ENCODE measurements around the gene CT45A8. TPM values are rescaled to one million over a fixed set of nuclear protein-coding genes. Genes with fewer than 3 reads are reported as not detected.
A peak's percentile ranks its signal among the peaks of the same experiment; 100 is the strongest.
"Not testable (repeated sequence)": the region's sequence is repeated elsewhere in the genome, so short reads cannot be mapped to it uniquely, and the experiment has no call there.

Gene CT45A8
- total RNA-seq, result not detected
- long read RNA-seq, result 0 reads

DNA sequence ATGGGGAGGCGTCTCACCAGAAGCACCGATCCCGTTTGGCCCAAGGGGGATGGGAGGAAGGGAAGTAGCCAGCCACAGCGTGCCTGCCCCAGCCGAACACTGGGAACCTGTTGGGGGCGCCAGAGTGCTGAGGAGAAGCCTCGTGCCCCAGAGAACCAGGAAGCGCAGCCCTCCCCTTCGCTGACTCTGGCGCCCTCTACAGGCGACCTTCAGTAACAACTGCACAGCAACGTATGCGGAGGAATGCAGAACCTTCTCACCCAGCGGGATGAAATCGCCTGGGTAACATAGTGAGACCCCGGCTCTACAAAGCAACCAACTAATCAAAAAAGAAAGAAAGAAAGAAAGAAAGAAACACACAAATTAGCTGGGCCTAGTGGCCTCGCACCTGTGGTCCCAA is at the start of gene CT45A8:
Gene CT45A8, minus strand, starts transcription at position 101 of the 400 bp plus-strand sequence. CDS start 3,755 bp downstream, outside the sequence.
- intact Hi-C loops (cut with DNase I); ATAC-seq; H3K27me3 ChIP-seq; H3K27ac ChIP-seq; H3K4me1 ChIP-seq; H3K9me3 ChIP-seq; H3K36me3 ChIP-seq; H3K4me3 ChIP-seq; DNase-seq: not testable (repeated sequence)

DNA sequence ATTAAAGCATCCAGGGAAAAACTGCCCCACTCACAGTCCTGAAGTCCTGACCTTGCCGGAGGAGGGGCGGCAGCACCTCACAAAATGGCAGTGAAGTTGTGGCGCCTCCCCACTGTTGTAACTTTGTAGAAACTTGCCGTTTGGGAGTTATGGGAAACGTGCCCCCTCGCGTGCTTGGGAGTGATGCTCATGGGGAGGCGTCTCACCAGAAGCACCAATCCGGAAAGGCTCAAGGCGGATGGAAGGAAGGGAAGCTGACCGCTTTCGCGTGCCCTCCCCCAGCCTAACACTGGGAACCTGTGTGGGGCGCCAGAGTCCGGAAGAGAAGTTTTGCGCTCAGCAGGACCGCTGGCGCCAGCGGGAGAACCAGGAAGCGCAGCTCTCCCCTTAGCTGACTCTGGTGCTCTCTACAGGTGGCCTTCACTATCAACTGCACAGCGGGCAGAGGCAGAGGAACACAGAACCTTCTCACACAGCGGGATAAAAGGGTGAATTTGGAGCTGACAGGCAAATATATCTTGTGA is 39.0 kb upstream of the CT45A8 start, which contains the start of the genes CT45A10 and SAGE1:
Gene CT45A10, minus strand, starts transcription at position 151 of the 524 bp plus-strand sequence. CDS start 8,100 bp downstream, outside the sequence.
Gene SAGE1, plus strand, starts transcription at position 423 of the 524 bp plus-strand sequence. CDS start 2,527 bp downstream, outside the sequence.
- TF ChIP-seq CTCF (IDR thresholded peaks at IDR 0.05), result no peak
- H3K4me1 ChIP-seq, result no peaks in the 10 kb centered on the region
- ATAC-seq (no peak), DNase-seq (no peak)
- no peak within 1 kb of the TSS for H3K27ac ChIP-seq
- intact Hi-C loops (cut with DNase I), result no loop called here
- no peak within 1 kb of the TSS for H3K4me3 ChIP-seq
- H3K36me3 ChIP-seq, result no peaks in the 10 kb centered on the region
- no peaks in the 10 kb centered on the region for H3K27me3 ChIP-seq
- no peaks in the 10 kb centered on the region for H3K9me3 ChIP-seq

GRCh38 chrX:135892781-135893180 is 38.4 kb upstream of the CT45A8 start:
- intact Hi-C loops (cut with DNase I), result no loop called here
- no peaks in the 10 kb centered on the region for H3K27me3 ChIP-seq
- TF ChIP-seq CTCF (IDR thresholded peaks at IDR 0.05), result no peak
- no peak overlapping the region for H3K4me3 ChIP-seq
- H3K36me3 ChIP-seq, result no peaks in the 10 kb centered on the region
- H3K9me3 ChIP-seq, result no peaks in the 10 kb centered on the region
- no peak for DNase-seq
- H3K27ac ChIP-seq, result no peak overlapping the region
- ATAC-seq, result no peak
- no peaks in the 10 kb centered on the region for H3K4me1 ChIP-seq

DNA sequence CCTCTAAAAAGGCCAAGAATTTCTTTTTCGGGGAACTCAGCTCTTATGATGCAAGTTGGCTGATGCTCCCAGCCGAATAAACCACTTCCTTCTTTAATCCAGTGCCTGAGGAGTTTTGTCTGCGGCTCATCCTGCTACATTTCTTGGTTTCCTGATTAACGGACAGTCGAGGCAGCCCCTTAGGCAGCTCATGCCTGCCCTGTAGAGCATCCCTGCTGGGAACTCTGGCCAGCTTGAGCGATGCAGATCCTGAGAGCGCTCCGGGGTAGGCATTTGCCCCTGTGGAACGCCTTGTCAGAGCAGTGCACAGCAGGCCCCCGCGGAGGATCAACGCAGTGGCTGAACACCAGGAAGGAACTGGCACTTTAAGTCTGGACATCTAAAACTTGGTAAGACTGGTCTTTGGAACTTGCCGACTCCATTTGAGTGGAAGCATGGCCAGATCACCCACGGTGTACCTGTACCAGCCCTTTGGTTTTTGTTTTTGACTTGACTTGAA is 35.8 kb upstream of the CT45A8 start:
- DNase-seq (peak; percentile 16), ATAC-seq (no peak)
- no peak for TF ChIP-seq CTCF (IDR thresholded peaks at IDR 0.05)
- H3K27me3 ChIP-seq, result no peaks in the 10 kb centered on the region
- H3K4me3 ChIP-seq, result no peak overlapping the region
- H3K27ac ChIP-seq, result no peak overlapping the region
- intact Hi-C loops (cut with DNase I), result no loop called here
- no peaks in the 10 kb centered on the region for H3K4me1 ChIP-seq
- H3K36me3 ChIP-seq, result no peaks in the 10 kb centered on the region
- H3K9me3 ChIP-seq, result no peaks in the 10 kb centered on the region

GRCh38 chrX:135888976-135889375 is 34.6 kb upstream of the CT45A8 start:
- H3K27me3 ChIP-seq; H3K36me3 ChIP-seq; intact Hi-C loops (cut with DNase I); H3K4me3 ChIP-seq; H3K4me1 ChIP-seq; H3K9me3 ChIP-seq; ATAC-seq; DNase-seq; H3K27ac ChIP-seq: not testable (repeated sequence)

DNA sequence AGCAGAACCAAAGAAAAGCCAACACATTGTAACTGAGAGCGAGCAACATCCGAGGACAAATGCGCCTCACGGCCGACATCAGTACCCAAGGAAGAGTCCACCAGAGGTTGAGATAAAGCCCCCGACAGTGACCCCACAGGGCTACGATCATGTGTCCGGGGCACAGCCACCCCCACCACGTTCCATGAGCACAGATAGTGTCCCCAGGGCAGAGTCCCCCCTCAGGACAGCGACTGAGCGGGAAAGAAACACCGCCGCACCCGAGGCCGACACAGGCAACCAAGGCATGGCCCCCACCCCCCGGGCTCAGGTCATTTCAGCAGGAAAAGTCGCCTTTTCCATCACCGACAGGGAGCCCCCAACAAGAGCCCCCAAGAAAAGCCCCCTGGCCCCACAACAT is 33.9 kb upstream of the CT45A8 start:
- H3K4me3 ChIP-seq; H3K9me3 ChIP-seq; H3K4me1 ChIP-seq; H3K27me3 ChIP-seq; H3K27ac ChIP-seq; intact Hi-C loops (cut with DNase I); H3K36me3 ChIP-seq; ATAC-seq; DNase-seq: not testable (repeated sequence)

GRCh38 chrX:135882741-135883140 is 28.4 kb upstream of the CT45A8 start:
- H3K4me3 ChIP-seq, ATAC-seq: not testable (repeated sequence)

GRCh38 chrX:135871712-135872111 is 17.4 kb upstream of the CT45A8 start, which contains the start of gene CT45A9:
TSS of gene CT45A9 (minus strand) at chrX:135871812. CDS start at chrX:135868061, 3,751 bp downstream.
- H3K4me1 ChIP-seq; H3K27ac ChIP-seq; intact Hi-C loops (cut with DNase I); ATAC-seq; DNase-seq; H3K4me3 ChIP-seq; H3K36me3 ChIP-seq; H3K9me3 ChIP-seq; H3K27me3 ChIP-seq: not testable (repeated sequence)

More at GRCh38 chrX:135882741-135883140, 28.4 kb upstream of the CT45A8 start:
- H3K36me3 ChIP-seq; intact Hi-C loops (cut with DNase I); H3K4me1 ChIP-seq; H3K9me3 ChIP-seq; H3K27me3 ChIP-seq; DNase-seq; H3K27ac ChIP-seq: not testable (repeated sequence)

GRCh38 chrX:135837180-135837579 is 17.2 kb downstream of the CT45A8 start, which contains the start of gene CT45A7:
TSS of gene CT45A7 (minus strand) at chrX:135837280. CDS start at chrX:135833533, 3,747 bp downstream.
- intact Hi-C loops (cut with DNase I), result not testable (repeated sequence)

DNA sequence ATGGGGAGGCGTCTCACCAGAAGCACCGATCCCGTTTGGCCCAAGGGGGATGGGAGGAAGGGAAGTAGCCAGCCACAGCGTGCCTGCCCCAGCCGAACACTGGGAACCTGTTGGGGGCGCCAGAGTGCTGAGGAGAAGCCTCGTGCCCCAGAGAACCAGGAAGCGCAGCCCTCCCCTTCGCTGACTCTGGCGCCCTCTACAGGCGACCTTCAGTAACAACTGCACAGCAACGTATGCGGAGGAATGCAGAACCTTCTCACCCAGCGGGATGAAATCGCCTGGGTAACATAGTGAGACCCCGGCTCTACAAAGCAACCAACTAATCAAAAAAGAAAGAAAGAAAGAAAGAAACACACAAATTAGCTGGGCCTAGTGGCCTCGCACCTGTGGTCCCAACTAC is 34.4 kb downstream of the CT45A8 start, which contains the start of gene CT45A2:
Gene CT45A2, minus strand, starts transcription at position 101 of the 400 bp plus-strand sequence. CDS start 3,747 bp downstream, outside the sequence.
- H3K36me3 ChIP-seq; H3K27ac ChIP-seq; ATAC-seq; H3K4me3 ChIP-seq; H3K4me1 ChIP-seq; H3K9me3 ChIP-seq; H3K27me3 ChIP-seq; DNase-seq; intact Hi-C loops (cut with DNase I): not testable (repeated sequence)

More at GRCh38 chrX:135837180-135837579, 17.2 kb downstream of the CT45A8 start, which contains the start of gene CT45A7:
- not testable (repeated sequence) for H3K36me3 ChIP-seq, H3K27ac ChIP-seq, H3K4me3 ChIP-seq, DNase-seq, ATAC-seq, H3K27me3 ChIP-seq, H3K4me1 ChIP-seq, H3K9me3 ChIP-seq

DNA sequence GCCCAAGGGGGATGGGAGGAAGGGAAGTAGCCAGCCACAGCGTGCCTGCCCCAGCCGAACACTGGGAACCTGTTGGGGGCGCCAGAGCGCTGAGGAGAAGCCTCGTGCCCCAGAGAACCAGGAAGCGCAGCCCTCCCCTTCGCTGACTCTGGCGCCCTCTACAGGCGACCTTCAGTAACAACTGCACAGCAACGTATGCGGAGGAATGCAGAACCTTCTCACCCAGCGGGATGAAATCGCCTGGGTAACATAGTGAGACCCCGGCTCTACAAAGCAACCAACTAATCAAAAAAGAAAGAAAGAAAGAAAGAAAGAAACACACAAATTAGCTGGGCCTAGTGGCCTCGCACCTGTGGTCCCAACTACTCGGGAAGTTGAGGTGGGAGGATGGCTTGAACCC is 51.7 kb downstream of the CT45A8 start, which contains the start of gene CT45A6:
Gene CT45A6, minus strand, starts transcription at position 101 of the 400 bp plus-strand sequence. CDS start 3,794 bp downstream, outside the sequence.
- H3K4me3 ChIP-seq; H3K27ac ChIP-seq; DNase-seq; intact Hi-C loops (cut with DNase I); H3K27me3 ChIP-seq; ATAC-seq; H3K36me3 ChIP-seq; H3K9me3 ChIP-seq; H3K4me1 ChIP-seq: not testable (repeated sequence)
